Measurements from ENCODE around the gene ATP2B1.
"Not testable (repeated sequence)": the region's sequence is repeated elsewhere in the genome, so short reads cannot be mapped to it uniquely, and the experiment has no call there.

DNA sequence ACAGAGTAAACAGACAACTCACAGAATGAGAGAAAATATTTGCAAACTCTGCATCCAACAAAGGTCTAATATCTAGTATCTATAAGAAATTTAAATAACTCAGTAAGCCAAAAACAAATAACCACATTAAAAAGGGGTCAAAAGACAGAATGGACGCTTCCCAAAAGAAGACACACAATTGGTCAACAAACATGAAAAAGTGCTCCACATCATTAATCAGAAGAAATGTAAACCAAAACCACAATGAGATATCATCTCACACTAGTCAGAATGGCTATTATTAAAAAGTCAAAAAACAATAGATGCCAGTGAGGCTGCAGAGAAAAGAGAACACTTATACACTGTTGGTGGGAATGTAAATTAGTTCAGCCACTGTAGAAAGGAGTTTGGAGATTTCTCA lies 49.3 kb upstream of the ATP2B1 start:
- TF ChIP-seq, protein P1, sequence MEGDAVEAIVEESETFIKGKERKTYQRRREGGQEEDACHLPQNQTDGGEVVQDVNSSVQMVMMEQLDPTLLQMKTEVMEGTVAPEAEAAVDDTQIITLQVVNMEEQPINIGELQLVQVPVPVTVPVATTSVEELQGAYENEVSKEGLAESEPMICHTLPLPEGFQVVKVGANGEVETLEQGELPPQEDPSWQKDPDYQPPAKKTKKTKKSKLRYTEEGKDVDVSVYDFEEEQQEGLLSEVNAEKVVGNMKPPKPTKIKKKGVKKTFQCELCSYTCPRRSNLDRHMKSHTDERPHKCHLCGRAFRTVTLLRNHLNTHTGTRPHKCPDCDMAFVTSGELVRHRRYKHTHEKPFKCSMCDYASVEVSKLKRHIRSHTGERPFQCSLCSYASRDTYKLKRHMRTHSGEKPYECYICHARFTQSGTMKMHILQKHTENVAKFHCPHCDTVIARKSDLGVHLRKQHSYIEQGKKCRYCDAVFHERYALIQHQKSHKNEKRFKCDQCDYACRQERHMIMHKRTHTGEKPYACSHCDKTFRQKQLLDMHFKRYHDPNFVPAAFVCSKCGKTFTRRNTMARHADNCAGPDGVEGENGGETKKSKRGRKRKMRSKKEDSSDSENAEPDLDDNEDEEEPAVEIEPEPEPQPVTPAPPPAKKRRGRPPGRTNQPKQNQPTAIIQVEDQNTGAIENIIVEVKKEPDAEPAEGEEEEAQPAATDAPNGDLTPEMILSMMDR (IDR thresholded peaks at IDR 0.05), result not testable (repeated sequence)
- TF ChIP-seq POLR2A (IDR thresholded peaks at IDR 0.05), result not testable (repeated sequence)
